ENCODE results near the gene FAT1.

- no peak for TF ChIP-seq CTCF (IDR thresholded peaks at IDR 0.05; ENCODE audit: extremely low read depth in 1 of 2, insufficient read depth in 1 of 2, low read depth in 1 of 2, low read length in 2 of 2)
- TF ChIP-seq MYC (IDR thresholded peaks at IDR 0.05; ENCODE audit: low read depth, low read length), result no peak
- TF ChIP-seq POLR2A (IDR thresholded peaks at IDR 0.05; ENCODE audit: low read depth, low read length), result no peak
- TF ChIP-seq EZH2 (IDR thresholded peaks at IDR 0.05; ENCODE audit: borderline replicate concordance, low read depth, low read length, severe bottlenecking), result no peak
- no peak for TF ChIP-seq JUN (IDR thresholded peaks at IDR 0.05; ENCODE audit: borderline replicate concordance, insufficient read depth, insufficient read length, low read depth)
These were observed 48.0 kb upstream of the FAT1 start for GRCh38 chr4:186771624-186772023.
